ENCODE measurements around the gene R3HDM4. TPM values are rescaled to one million over a fixed set of nuclear protein-coding genes. Genes with fewer than 3 reads are reported as not detected.

R3HDM4 gene
- total RNA-seq, 1 donor from 2014 or later, result 57.9 TPM

DNA sequence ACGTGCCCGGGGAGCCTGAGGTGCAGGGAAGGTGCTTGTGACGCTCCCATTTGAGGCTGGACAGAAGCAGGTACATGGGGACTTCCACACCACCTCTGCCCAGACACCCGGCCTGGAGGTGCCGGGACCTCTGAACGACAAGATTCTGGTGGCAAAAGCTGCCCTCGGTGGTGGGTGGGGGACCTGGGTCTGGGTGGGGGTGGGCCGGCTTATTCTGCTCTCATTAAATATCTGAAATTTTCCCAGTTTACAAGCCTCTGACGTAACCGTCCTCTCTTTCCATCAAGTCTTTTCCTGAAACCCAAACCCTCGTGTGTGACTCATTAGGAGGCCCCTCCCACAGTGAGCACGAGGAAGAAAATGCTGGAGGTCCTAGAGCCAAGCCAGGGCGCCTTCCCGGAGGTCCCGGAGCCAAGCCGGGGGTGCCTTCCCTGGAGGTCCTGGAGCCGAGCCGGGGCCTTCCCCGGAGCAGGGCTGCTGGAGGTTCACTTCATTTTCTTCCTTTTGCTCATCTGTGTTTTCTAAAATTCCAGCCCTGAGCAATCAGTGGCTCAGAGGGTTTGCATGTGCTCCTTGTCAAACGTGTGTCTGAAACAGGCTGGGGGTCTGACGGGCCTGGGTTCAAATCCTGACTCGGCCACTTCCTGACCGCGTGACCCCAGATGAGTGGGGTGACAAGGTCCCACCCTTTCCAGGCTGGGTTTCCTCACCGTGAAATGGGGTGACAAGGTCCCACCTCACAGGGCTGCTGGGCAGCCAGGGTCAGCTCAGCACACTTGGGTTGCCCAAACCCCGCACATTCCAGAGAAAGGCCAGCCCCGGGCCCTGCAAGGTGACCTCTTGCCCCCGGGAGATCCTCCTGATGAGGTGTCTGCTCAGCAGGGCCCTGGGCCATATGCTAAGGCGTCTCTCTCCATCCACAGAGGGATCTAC lies 43.5 kb downstream of the R3HDM4 start:
- Histone ChIP-seq H3K4me3 (ENCODE audit: insufficient read depth, low read depth, low read length) (no peak overlapping the region), H3K4me2 (ENCODE audit: low read length) (peak overlapping the region; percentile 42)

DNA sequence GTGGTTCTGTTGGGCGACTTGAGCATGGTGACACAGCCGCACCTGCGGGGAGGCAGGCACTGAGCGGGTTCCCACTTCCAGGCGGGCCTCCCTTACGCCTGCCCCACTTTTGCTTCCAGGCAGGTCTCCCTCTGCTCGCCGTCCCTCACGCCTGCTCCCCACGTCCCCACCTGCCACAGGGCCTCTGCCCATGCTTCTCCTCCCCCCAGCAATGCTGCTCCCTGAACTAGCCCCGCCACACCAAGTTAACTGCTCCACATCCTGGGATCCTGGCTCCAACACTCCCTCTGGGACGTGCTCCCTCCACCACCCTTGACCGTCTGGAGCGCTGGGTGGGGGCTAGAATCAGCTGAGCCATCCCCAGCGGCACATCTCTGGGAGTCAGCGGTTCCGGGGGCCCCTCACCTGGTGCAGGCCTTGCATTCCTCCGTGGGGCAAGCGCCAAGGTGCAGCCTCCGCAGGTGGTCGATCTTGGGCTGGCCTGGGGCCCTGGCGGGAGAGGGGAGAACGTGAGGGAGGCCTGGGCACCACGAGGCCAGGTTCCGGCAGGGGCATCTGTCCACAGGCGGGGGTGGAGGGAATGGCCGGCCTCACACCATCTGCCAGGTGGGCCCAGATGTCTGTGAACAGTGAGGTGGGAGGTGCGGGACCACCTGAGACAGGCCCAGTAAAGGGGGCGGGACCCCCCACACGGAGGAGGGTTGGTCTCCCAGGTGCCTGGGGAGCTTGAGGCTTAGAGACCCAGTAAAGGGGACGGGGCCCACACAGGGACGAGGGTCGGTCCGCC lies 44.4 kb downstream of the R3HDM4 start:
- peak overlapping the region; percentile 88 for H3K27ac ChIP-seq (ENCODE audit: low read depth, low read length)
- peaks cover 19% of the 10 kb centered on the region for H3K4me1 ChIP-seq (ENCODE audit: insufficient read depth, low read length)
- no peak overlapping the region for H2AFZ ChIP-seq (ENCODE audit: low read depth, low read length)
- no peaks in the 10 kb centered on the region for H3K27me3 ChIP-seq (ENCODE audit: insufficient read depth, low read length)
- Mint-ChIP-seq H3K36me3 (ENCODE audit: low read depth, unreplicated experiment) (peaks cover 9% of the 10 kb centered on the region), H3K27ac (ENCODE audit: unreplicated experiment) (no peak overlapping the region), H3K9me3 (ENCODE audit: unreplicated experiment) (no peaks in the 10 kb centered on the region), H3K4me3 (ENCODE audit: unreplicated experiment) (no peak overlapping the region), H3K27me3 (ENCODE audit: low read depth, unreplicated experiment) (no peaks in the 10 kb centered on the region), H3K4me1 (ENCODE audit: low read depth, unreplicated experiment) (peaks cover 2% of the 10 kb centered on the region)
- TF ChIP-seq EZH2 (IDR thresholded peaks at IDR 0.05; ENCODE audit: insufficient read depth, low read length), result no peak
- TF ChIP-seq, protein P1, sequence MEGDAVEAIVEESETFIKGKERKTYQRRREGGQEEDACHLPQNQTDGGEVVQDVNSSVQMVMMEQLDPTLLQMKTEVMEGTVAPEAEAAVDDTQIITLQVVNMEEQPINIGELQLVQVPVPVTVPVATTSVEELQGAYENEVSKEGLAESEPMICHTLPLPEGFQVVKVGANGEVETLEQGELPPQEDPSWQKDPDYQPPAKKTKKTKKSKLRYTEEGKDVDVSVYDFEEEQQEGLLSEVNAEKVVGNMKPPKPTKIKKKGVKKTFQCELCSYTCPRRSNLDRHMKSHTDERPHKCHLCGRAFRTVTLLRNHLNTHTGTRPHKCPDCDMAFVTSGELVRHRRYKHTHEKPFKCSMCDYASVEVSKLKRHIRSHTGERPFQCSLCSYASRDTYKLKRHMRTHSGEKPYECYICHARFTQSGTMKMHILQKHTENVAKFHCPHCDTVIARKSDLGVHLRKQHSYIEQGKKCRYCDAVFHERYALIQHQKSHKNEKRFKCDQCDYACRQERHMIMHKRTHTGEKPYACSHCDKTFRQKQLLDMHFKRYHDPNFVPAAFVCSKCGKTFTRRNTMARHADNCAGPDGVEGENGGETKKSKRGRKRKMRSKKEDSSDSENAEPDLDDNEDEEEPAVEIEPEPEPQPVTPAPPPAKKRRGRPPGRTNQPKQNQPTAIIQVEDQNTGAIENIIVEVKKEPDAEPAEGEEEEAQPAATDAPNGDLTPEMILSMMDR (IDR thresholded peaks at IDR 0.05; ENCODE audit: insufficient read depth, low read depth, low read length), result no peak
- no peak overlapping the region for H3K4me3 ChIP-seq (ENCODE audit: insufficient read depth, low read depth, low read length)
- H4K20me1 ChIP-seq (ENCODE audit: insufficient read depth, low read length), result peaks cover 24% of the 10 kb centered on the region
- H3K9me3 ChIP-seq (ENCODE audit: insufficient read depth, low read depth, low read length), result no peaks in the 10 kb centered on the region
- H3K79me2 ChIP-seq (ENCODE audit: insufficient read depth, low read length), result no peaks in the 10 kb centered on the region
- FAIRE-seq (no peak), DNase-seq (ENCODE audit: low read depth) (no peak)
- H3K4me2 ChIP-seq (ENCODE audit: low read length), result peak overlapping the region; percentile 31
- peak overlapping the region; percentile 66 for H3K9ac ChIP-seq (ENCODE audit: low read length)
- H3K36me3 ChIP-seq (ENCODE audit: insufficient read depth, low read length), result no peaks in the 10 kb centered on the region

More for the DNA sequence above, 43.5 kb downstream of the R3HDM4 start:
- no peaks in the 10 kb centered on the region for H3K9me3 Mint-ChIP-seq (ENCODE audit: unreplicated experiment)
- peak overlapping the region; percentile 66 for H3K9ac ChIP-seq (ENCODE audit: low read length)
- peaks cover 9% of the 10 kb centered on the region for H3K36me3 Mint-ChIP-seq (ENCODE audit: low read depth, unreplicated experiment)
- peaks cover 2% of the 10 kb centered on the region for H3K4me1 Mint-ChIP-seq (ENCODE audit: low read depth, unreplicated experiment)
- TF ChIP-seq EZH2 (IDR thresholded peaks at IDR 0.05; ENCODE audit: insufficient read depth, low read length), result no peak
- TF ChIP-seq, protein P1 (IDR thresholded peaks at IDR 0.05; ENCODE audit: insufficient read depth, low read depth, low read length), result no peak
- no peaks in the 10 kb centered on the region for H3K9me3 ChIP-seq (ENCODE audit: insufficient read depth, low read depth, low read length)
- H2AFZ ChIP-seq (ENCODE audit: low read depth, low read length), result no peak overlapping the region
- peak overlapping the region; percentile 88 for H3K27ac ChIP-seq (ENCODE audit: low read depth, low read length)
- FAIRE-seq, result peak; percentile 50
- H3K27me3 ChIP-seq (ENCODE audit: insufficient read depth, low read length), result no peaks in the 10 kb centered on the region
- H3K4me1 ChIP-seq (ENCODE audit: insufficient read depth, low read length), result peaks cover 19% of the 10 kb centered on the region
- no peaks in the 10 kb centered on the region for H3K79me2 ChIP-seq (ENCODE audit: insufficient read depth, low read length)
- H3K4me3 Mint-ChIP-seq (ENCODE audit: unreplicated experiment), result no peak overlapping the region
- DNase-seq (ENCODE audit: low read depth), result peak; percentile 93
- peaks cover 24% of the 10 kb centered on the region for H4K20me1 ChIP-seq (ENCODE audit: insufficient read depth, low read length)
- peaks cover 3% of the 10 kb centered on the region for H3K36me3 ChIP-seq (ENCODE audit: insufficient read depth, low read length)
- H3K27me3 Mint-ChIP-seq (ENCODE audit: low read depth, unreplicated experiment), result no peaks in the 10 kb centered on the region
- peak overlapping the region; percentile 47 for H3K27ac Mint-ChIP-seq (ENCODE audit: unreplicated experiment)
